ENCODE results near the gene MYZAP.

- TF ChIP-seq CTCF (conservative IDR thresholded peaks at IDR 0.05 in 1 of 2, IDR thresholded peaks at IDR 0.05 in 1 of 2; ENCODE audit: extremely low read depth in 1 of 2, insufficient read depth in 1 of 2, low read depth in 1 of 2, low read length in 2 of 2) (no peak), EZH2 (IDR thresholded peaks at IDR 0.05; ENCODE audit: borderline replicate concordance, low read length) (no peak)
Observed at GRCh38 chr15:57606816-57607215, 15.1 kb downstream of the MYZAP start.

Measured in mammary epithelial cell (primary cell).